DND-41 (cell line): ENCODE results near the gene ATP2A3.

Experiments
- CTCF ChIP-seq: IDR thresholded peaks from 2 replicates; pipeline ENCODE4 v1.5.1; 2012; ENCODE audit warnings: borderline replicate concordance, low read length, moderate library complexity, mild to moderate bottlenecking; ENCODE audit not compliant: poor library complexity, severe bottlenecking; ENCODE audit errors: extremely low read depth
- EZH2 ChIP-seq: IDR thresholded peaks from 3 replicates; pipeline ENCODE4 v1.6.1; 2012; ENCODE audit warnings: borderline replicate concordance, low read depth, mild to moderate bottlenecking, moderate library complexity, low read length, inconsistent platforms; ENCODE audit not compliant: severe bottlenecking

- peak; percentile 47 for TF ChIP-seq CTCF
- TF ChIP-seq EZH2, result no peak
These were observed 71.9 kb downstream of the ATP2A3 start for GRCh38 chr17:3892095-3892998.
